Adrenal gland (tissue), 12 donors: Measurements from ENCODE around the gene TRABD. TPM values are rescaled to one million over a fixed set of nuclear protein-coding genes. Genes with fewer than 3 reads are reported as not detected.

Experiments used
- DNase-seq, 7 donors: peaks; one replicate each; pipeline ENCODE4 v3.0.0-alpha.2; 2019 to 2020
- H3K27ac ChIP-seq, 5 donors: fragments of 200-600 bp; sonication (generic) in 4 of 5; 1 replicate in 3 of 5; 2 replicates in 2 of 5; pipeline versions ENCODE4 v1.5.1 to v1.8.0; 2016 to 2020; ENCODE audit warnings: mild to moderate bottlenecking in 1 of 5
- H3K27me3 ChIP-seq: fragments of 200-600 bp; 2 replicates; pipeline ENCODE4 v1.8.0; 2021
- H3K36me3 ChIP-seq, 2 donors: fragments of 200-600 bp; replicated peaks in 1 of 2; 1 replicate in 1 of 2; 2 replicates in 1 of 2; pipeline versions ENCODE4 v1.5.1 to v1.8.0; 2018 to 2022
- H3K4me1 ChIP-seq, 2 donors: fragments of 200-600 bp; replicated peaks in 1 of 2; 1 replicate in 1 of 2; 2 replicates in 1 of 2; pipeline versions ENCODE4 v1.5.1 to v1.8.0; 2018 to 2021
- H3K4me3 ChIP-seq, 4 donors: fragments of 200-600 bp; sonication (generic) in 3 of 4; one replicate each; pipeline ENCODE4 v1.5.1; 2016 to 2018
- H3K9me3 ChIP-seq, 3 donors: fragments of 200-600 bp; sonication (generic) in 1 of 3; replicated peaks in 1 of 3; 1 replicate in 2 of 3; 2 replicates in 1 of 3; pipeline versions ENCODE4 v1.5.1 to v1.8.0; 2016 to 2021
- CTCF ChIP-seq, 6 experiments: fragments of 450-650 bp in 4 of 6; fragments of 200-600 bp in 2 of 6; sonication (generic) in 1 of 6; IDR thresholded peaks; 1 replicate in 5 of 6; 2 replicates in 1 of 6; pipeline versions ENCODE4 v1.5.1 to v1.8.0; 2016 to 2021; ENCODE audit warnings: antibody characterized with exemption in 6 of 6, mild to moderate bottlenecking in 2 of 6, moderate library complexity in 1 of 6
- POLR2A ChIP-seq, 2 donors: fragments of 450-650 bp; IDR thresholded peaks; one replicate each; pipeline ENCODE4 v1.6.1; 2017; ENCODE audit warnings: antibody characterized with exemption in 2 of 2, mild to moderate bottlenecking in 2 of 2, moderate library complexity in 1 of 2
- WGBS, 4 donors: extraction: QIAGEN DNeasy Blood & Tissue Kit in 2 of 4; methylation state at CpG; one replicate each; pipeline versions ENCODE4 v1.1.5 to v1.1.7; 2013 to 2017; 5-methylcytosine and 5-hydroxymethylcytosine counted together
- intact Hi-C, 2 donors: fragments of 100-400 bp; cut with DNase I; formaldehyde crosslinking; loops; one replicate each; pipeline versions ENCODE4 v1.14.1 to v1.15.0; 2022 to 2023
- polyA plus RNA-seq, 3 donors: library from polyadenylated mRNA; stranded (reverse); fragments of 200-250 nt in 2 of 3; fragments of 350-450 nt in 1 of 3; fragmentation: Illumina TruSeq in 1 of 3; extraction: RNeasy Lipid Tissue Mini Kit (QIAGEN cat#74804) in 1 of 3; gene quantifications; one replicate each; pipeline ENCODE4 v1.2.3, GENCODE V29; 2013 to 2014
- total RNA-seq, 9 donors: library from RNA; depleted of rRNA in 4 of 9; stranded (reverse); fragments of >200 nt in 4 of 9; fragments of 120-200 nt in 1 of 9; fragmentation: NEBNext Ultra II Directional in 1 of 9; extraction: Animal tissue kit (Norgen Biotek cat#: 25700) in 1 of 9; gene quantifications; one replicate each; pipeline versions ENCODE4 v1.1.0 to v1.2.4, GENCODE V29; 2013 to 2023
- donor health status: healthy with polysubstance abuse.
- donor health status: Bipolar disorder and iron deficiency.
- donor health status: DM: yes; HTN: yes; CAD: no.
- donor health status: DM: no; HTN: no; CAD: no.
- donor health status: DM: no; HTN: no; CAD: no.
- donor health status: DM: yes; HTN: yes; CAD: no.

Gene TRABD
- total and polyA plus RNA-seq, 12 donors: 3.0 to 79.0 (median 28.9) TPM

- H3K27ac ChIP-seq: no peak overlapping the region
- H3K4me3 ChIP-seq: no peak overlapping the region
- no peaks in the 10 kb centered on the region for H3K4me1 ChIP-seq
- peaks cover 0 to 86% of the 10 kb centered on the region in 2 donors for H3K36me3 ChIP-seq
- H3K9me3 ChIP-seq: no peaks in the 10 kb centered on the region
- 91 to 95% (median 95%) methylated on average over 26 to 45 of the region's 45 CpGs for WGBS, 4 donors
- no peaks in the 10 kb centered on the region for H3K27me3 ChIP-seq
- DNase-seq: no peak
- intact Hi-C loops: no loop called here
- no peak for TF ChIP-seq POLR2A (IDR thresholded peaks at IDR 0.05)
- TF ChIP-seq CTCF (IDR thresholded peaks at IDR 0.05): no peak
These were observed 35.1 kb downstream of the TRABD start for GRCh38 chr22:50220603-50221409.

- Histone ChIP-seq H3K27ac (no peak overlapping the region), H3K27me3 (no peaks in the 10 kb centered on the region), H3K4me3 (no peak overlapping the region), H3K4me1 (no peaks in the 10 kb centered on the region), H3K9me3 (no peaks in the 10 kb centered on the region), H3K36me3 (peaks cover 0 to 82% of the 10 kb centered on the region in 2 donors)
- intact Hi-C loops: no loop called here
- TF ChIP-seq POLR2A (IDR thresholded peaks at IDR 0.05) (no peak), CTCF (IDR thresholded peaks at IDR 0.05) (peak in 2 of 6 experiments; percentile 4 to 9)
- DNase-seq: no peak
- WGBS, 4 donors: 81 to 93% (median 90%) methylated on average over 10 to 19 of the region's 19 CpGs
These were observed 35.9 kb downstream of the TRABD start for GRCh38 chr22:50221410-50222300.

- WGBS, 4 donors: 88 to 100% (median 98%) methylated on average over 2 to 8 of the region's 8 CpGs
These were observed 36.8 kb downstream of the TRABD start for GRCh38 chr22:50222508-50222907.

More at GRCh38 chr22:50222508-50222907, 36.8 kb downstream of the TRABD start:
- Histone ChIP-seq H3K36me3 (peaks cover 0 to 77% of the 10 kb centered on the region in 2 donors), H3K9me3 (no peaks in the 10 kb centered on the region), H3K27ac (no peak overlapping the region), H3K4me1 (no peaks in the 10 kb centered on the region), H3K4me3 (no peak overlapping the region), H3K27me3 (no peaks in the 10 kb centered on the region)
- TF ChIP-seq POLR2A (IDR thresholded peaks at IDR 0.05): no peak
- no peak for TF ChIP-seq CTCF (IDR thresholded peaks at IDR 0.05)
- DNase-seq: no peak
- intact Hi-C loops: no loop called here
